ENCODE measurements around the gene CDH13. TPM values are rescaled to one million over a fixed set of nuclear protein-coding genes. Genes with fewer than 3 reads are reported as not detected.

Gene CDH13
- total and polyA plus RNA-seq, 2 experiments from 2014 or later = 1.2 to 1.5 TPM

DNA sequence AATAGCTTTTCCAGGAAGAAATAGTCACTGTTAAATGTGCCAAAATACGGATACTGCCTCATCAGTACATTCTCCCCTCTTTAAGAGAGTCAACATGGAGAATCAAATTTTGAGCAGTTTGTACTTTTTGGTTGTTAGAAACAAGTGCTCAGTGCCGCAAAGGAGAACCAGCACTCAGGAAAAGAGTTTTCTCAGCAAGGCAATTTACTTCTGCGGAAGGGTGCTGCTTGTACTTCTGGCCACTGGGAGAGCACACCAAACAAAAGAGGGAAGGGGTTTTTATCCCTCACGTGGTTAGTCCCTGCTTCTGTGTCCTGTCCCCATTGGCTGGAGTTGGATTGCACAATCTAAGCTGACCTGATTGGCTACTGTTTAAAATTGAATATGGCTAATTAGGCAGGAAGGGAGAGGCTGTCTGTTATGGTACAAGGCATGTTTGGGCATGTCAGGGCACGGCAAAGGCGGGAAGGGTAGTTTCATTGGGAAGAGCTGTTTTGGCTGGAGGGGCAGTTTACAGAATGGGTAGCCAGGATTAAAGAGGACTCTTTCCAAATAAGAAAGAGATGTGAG lies 499.3 kb downstream of the CDH13 start:
- no peaks in the 10 kb centered on the region for H3K9me3 ChIP-seq (ENCODE audit: low read depth)
- no peak for DNase-seq (ENCODE audit: low spot score)
- H3K9me2 ChIP-seq (replicated peaks; ENCODE audit: insufficient read depth) = no peaks in the 10 kb centered on the region
- H3K27me3 ChIP-seq = peaks cover 6% of the 10 kb centered on the region
- TF ChIP-seq, protein P1, sequence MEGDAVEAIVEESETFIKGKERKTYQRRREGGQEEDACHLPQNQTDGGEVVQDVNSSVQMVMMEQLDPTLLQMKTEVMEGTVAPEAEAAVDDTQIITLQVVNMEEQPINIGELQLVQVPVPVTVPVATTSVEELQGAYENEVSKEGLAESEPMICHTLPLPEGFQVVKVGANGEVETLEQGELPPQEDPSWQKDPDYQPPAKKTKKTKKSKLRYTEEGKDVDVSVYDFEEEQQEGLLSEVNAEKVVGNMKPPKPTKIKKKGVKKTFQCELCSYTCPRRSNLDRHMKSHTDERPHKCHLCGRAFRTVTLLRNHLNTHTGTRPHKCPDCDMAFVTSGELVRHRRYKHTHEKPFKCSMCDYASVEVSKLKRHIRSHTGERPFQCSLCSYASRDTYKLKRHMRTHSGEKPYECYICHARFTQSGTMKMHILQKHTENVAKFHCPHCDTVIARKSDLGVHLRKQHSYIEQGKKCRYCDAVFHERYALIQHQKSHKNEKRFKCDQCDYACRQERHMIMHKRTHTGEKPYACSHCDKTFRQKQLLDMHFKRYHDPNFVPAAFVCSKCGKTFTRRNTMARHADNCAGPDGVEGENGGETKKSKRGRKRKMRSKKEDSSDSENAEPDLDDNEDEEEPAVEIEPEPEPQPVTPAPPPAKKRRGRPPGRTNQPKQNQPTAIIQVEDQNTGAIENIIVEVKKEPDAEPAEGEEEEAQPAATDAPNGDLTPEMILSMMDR (IDR thresholded peaks at IDR 0.05; ENCODE audit: poor library complexity) = no peak
- TF ChIP-seq EZH2phosphoT487 (IDR thresholded peaks at IDR 0.05; ENCODE audit: low read depth, severe bottlenecking, unreplicated experiment) = no peak
- TF ChIP-seq EZH2 (IDR thresholded peaks at IDR 0.05; ENCODE audit: borderline replicate concordance) = no peak
- no peak overlapping the region for H3K4me2 ChIP-seq
- H3K36me3 ChIP-seq (replicated peaks; ENCODE audit: insufficient read depth, low read depth) = no peaks in the 10 kb centered on the region
- H3K27ac ChIP-seq = no peak overlapping the region
- no peak overlapping the region for H3K4me3 ChIP-seq
- no peak overlapping the region for H2AFZ ChIP-seq
- 89% methylated on average over 6 of the region's 6 CpGs for WGBS (ENCODE audit: low lambda C conversion rate, missing lambda C conversion rate)
- H3K79me2 ChIP-seq = no peaks in the 10 kb centered on the region
- no peaks in the 10 kb centered on the region for H4K20me1 ChIP-seq (ENCODE audit: insufficient read depth, poor library complexity, severe bottlenecking)
- H3K4me1 ChIP-seq (ENCODE audit: insufficient read depth) = no peaks in the 10 kb centered on the region

DNA sequence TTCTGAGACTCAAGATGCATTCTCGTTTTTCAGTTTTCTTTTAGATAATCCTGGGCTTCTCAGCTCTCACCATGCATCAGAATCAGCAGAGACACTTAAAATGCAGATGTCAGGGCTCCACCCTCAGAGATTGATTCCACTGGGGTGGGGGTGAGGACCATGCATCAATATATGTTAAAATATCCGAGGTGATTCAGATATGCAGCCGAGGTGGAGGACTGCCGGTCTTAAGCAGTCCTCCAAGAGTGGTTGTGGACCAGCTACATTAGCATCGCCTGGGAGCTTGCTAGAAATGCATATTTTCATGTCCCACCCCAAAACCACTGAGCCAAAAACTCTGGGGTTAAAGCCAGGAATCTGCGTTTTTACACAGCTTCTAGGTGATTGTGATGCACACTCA lies 501.3 kb downstream of the CDH13 start:
- H3K9me2 ChIP-seq (replicated peaks; ENCODE audit: insufficient read depth) = no peaks in the 10 kb centered on the region
- no peak overlapping the region for H3K27ac ChIP-seq
- H4K20me1 ChIP-seq (ENCODE audit: insufficient read depth, poor library complexity, severe bottlenecking) = no peaks in the 10 kb centered on the region
- no peak overlapping the region for H3K4me2 ChIP-seq
- no peak for DNase-seq (ENCODE audit: low spot score)
- H3K36me3 ChIP-seq (replicated peaks; ENCODE audit: insufficient read depth, low read depth) = no peaks in the 10 kb centered on the region
- no peak overlapping the region for H3K4me3 ChIP-seq
- WGBS (ENCODE audit: low lambda C conversion rate, missing lambda C conversion rate) = 90% methylated on average over 6 of the region's 6 CpGs
- H3K4me1 ChIP-seq (ENCODE audit: insufficient read depth) = no peaks in the 10 kb centered on the region
- H3K9me3 ChIP-seq (ENCODE audit: low read depth) = no peaks in the 10 kb centered on the region
- TF ChIP-seq, protein P1 (IDR thresholded peaks at IDR 0.05; ENCODE audit: poor library complexity) = no peak
- TF ChIP-seq EZH2phosphoT487 (IDR thresholded peaks at IDR 0.05; ENCODE audit: low read depth, severe bottlenecking, unreplicated experiment) = no peak
- no peak for TF ChIP-seq EZH2 (IDR thresholded peaks at IDR 0.05; ENCODE audit: borderline replicate concordance)
- peaks cover 6% of the 10 kb centered on the region for H3K27me3 ChIP-seq
- no peak overlapping the region for H2AFZ ChIP-seq
- H3K79me2 ChIP-seq = no peaks in the 10 kb centered on the region

DNA sequence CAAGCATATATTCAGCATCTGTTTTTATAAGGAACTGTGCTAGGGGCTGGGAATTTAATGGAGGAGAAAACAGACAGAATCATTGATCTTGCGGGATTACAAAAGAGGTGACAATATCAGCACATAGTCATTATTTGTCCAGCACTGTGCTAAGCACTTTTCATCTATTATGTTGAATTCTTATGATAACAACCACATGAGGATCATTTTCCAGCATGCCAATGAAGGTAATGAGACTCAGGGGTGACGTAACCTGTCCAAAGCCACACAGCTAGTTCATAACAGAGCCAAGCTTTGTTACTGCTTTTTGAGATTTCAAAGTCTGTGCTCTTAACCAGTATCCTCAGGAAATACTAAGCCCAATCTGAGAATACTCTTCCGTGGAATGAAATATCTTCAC lies 503.3 kb downstream of the CDH13 start:
- H3K36me3 ChIP-seq (replicated peaks; ENCODE audit: insufficient read depth, low read depth) = no peaks in the 10 kb centered on the region
- H3K4me2 ChIP-seq = no peak overlapping the region
- H4K20me1 ChIP-seq (ENCODE audit: insufficient read depth, poor library complexity, severe bottlenecking) = no peaks in the 10 kb centered on the region
- DNase-seq (ENCODE audit: low spot score) = no peak
- 81% methylated on average over 3 of the region's 3 CpGs for WGBS (ENCODE audit: low lambda C conversion rate, missing lambda C conversion rate)
- no peak overlapping the region for H2AFZ ChIP-seq
- H3K9me2 ChIP-seq (replicated peaks; ENCODE audit: insufficient read depth) = no peaks in the 10 kb centered on the region
- H3K9me3 ChIP-seq (ENCODE audit: low read depth) = no peaks in the 10 kb centered on the region
- peaks cover 6% of the 10 kb centered on the region for H3K27me3 ChIP-seq
- H3K4me1 ChIP-seq (ENCODE audit: insufficient read depth) = no peaks in the 10 kb centered on the region
- H3K79me2 ChIP-seq = no peaks in the 10 kb centered on the region
- no peak for TF ChIP-seq EZH2 (IDR thresholded peaks at IDR 0.05; ENCODE audit: borderline replicate concordance)
- TF ChIP-seq, protein P1 (IDR thresholded peaks at IDR 0.05; ENCODE audit: poor library complexity) = no peak
- no peak for TF ChIP-seq EZH2phosphoT487 (IDR thresholded peaks at IDR 0.05; ENCODE audit: low read depth, severe bottlenecking, unreplicated experiment)
- H3K27ac ChIP-seq = no peak overlapping the region
- H3K4me3 ChIP-seq = no peak overlapping the region

Measured in hepatocyte (in vitro differentiated cells).